ENCODE results near the gene UTS2B.

The UTS2B gene

DNA sequence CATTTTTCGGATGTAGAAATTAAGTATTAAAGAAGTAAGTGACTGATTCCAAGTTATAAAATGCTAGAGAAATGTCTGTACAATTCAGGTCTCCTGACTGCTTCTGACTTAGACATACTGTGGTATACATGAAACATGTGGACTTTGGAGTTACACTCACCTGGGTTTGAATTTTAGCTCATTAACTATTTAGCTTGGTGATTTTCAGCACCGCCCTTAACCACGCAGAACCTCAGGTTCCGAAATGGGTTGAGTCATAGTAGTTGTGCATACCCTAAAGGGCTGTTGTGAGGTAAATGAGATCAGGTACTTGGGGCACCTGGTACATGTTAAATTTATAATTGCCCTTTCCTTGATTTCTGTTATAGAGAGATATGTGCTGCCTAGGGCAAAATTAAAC, 32.9 kb upstream of the UTS2B start:
- no peaks in the 10 kb centered on the region for H3K27me3 ChIP-seq (ENCODE audit: control insufficient read depth in 1 of 2, insufficient read depth in 2 of 2, low read length in 2 of 2)
- H3K9me3 ChIP-seq (ENCODE audit: control insufficient read depth in 2 of 2, low read length in 2 of 2): no peaks in the 10 kb centered on the region
- no peaks in the 10 kb centered on the region for H3K4me1 ChIP-seq (ENCODE audit: control insufficient read depth, insufficient read depth, low read length)
- peaks cover 21 to 22% of the 10 kb centered on the region in 2 donors for H3K36me3 ChIP-seq (ENCODE audit: control insufficient read depth in 2 of 2, insufficient read depth in 2 of 2, low read length in 2 of 2)
- no peak overlapping the region for H3K27ac ChIP-seq (ENCODE audit: low read length)
- no peak overlapping the region for H3K4me3 ChIP-seq (ENCODE audit: low read length in 2 of 2)
- no peak overlapping the region for H3K9ac ChIP-seq (ENCODE audit: low read length in 2 of 2)

DNA sequence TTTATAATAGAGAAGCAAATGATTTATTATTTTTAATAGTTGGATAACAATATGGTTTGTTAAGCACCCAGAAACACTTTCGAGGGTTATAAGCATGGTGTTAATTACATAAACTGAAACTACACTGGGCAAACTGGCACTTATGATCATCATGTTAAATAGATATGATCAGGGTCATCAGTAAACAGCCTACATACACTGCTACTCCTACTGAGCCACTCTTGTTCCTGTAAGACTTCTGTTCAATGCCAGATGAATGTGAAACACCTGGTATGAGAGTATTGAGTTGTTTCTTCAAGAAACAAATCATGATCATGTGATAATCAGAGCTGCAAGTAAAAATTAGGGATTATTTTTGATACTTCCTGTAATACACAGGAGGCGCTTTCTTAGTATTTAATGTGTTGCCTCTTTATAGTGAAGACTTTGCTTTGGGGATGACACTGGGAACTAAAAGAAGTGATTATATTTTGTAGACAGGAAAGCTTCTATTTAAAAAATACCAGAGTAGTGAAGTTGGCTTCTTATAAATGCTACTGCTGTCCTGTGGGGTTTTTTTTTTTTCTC, 32.3 kb upstream of the UTS2B start:
- H3K27ac ChIP-seq (ENCODE audit: low read length): no peak overlapping the region

DNA sequence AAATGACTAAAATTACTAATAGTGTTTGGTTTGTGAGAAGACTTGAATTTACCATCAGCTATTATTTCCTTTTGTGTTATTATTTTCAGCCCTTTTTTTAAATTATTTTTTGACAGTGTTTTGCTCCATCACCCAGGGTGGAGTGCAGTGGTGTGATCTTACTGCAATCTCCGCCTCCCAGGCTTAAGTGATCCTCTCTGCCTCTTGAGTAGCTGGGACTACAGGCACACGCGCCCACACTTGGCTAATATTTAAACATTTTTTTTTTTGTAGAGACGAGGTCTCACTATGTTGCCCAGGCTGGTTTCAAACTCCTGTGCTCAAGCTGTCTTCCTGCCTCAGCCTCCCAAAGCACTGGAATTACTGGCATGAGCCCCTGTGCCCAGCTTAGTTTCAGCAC, 31.7 kb upstream of the UTS2B start:
- no peak overlapping the region for H3K27ac ChIP-seq (ENCODE audit: low read length)
- H3K4me1 ChIP-seq (ENCODE audit: control insufficient read depth, insufficient read depth, low read length): peaks cover under 1% of the 10 kb centered on the region
- peaks cover 22 to 26% of the 10 kb centered on the region in 2 donors for H3K36me3 ChIP-seq (ENCODE audit: control insufficient read depth in 2 of 2, insufficient read depth in 2 of 2, low read length in 2 of 2)
- H3K9ac ChIP-seq (ENCODE audit: low read length in 2 of 2): no peak overlapping the region
- H3K9me3 ChIP-seq (ENCODE audit: control insufficient read depth in 2 of 2, low read length in 2 of 2): no peaks in the 10 kb centered on the region
- no peak overlapping the region for H3K4me3 ChIP-seq (ENCODE audit: low read length in 2 of 2)
- H3K27me3 ChIP-seq (ENCODE audit: control insufficient read depth in 1 of 2, insufficient read depth in 2 of 2, low read length in 2 of 2): no peaks in the 10 kb centered on the region

More for the DNA sequence above, 32.3 kb upstream of the UTS2B start:
- peaks cover 22 to 26% of the 10 kb centered on the region in 2 donors for H3K36me3 ChIP-seq (ENCODE audit: control insufficient read depth in 2 of 2, insufficient read depth in 2 of 2, low read length in 2 of 2)
- no peaks in the 10 kb centered on the region for H3K27me3 ChIP-seq (ENCODE audit: control insufficient read depth in 1 of 2, insufficient read depth in 2 of 2, low read length in 2 of 2)
- no peaks in the 10 kb centered on the region for H3K9me3 ChIP-seq (ENCODE audit: control insufficient read depth in 2 of 2, low read length in 2 of 2)
- no peak overlapping the region for H3K4me3 ChIP-seq (ENCODE audit: low read length in 2 of 2)
- no peaks in the 10 kb centered on the region for H3K4me1 ChIP-seq (ENCODE audit: control insufficient read depth, insufficient read depth, low read length)
- H3K9ac ChIP-seq (ENCODE audit: low read length in 2 of 2): no peak overlapping the region

DNA sequence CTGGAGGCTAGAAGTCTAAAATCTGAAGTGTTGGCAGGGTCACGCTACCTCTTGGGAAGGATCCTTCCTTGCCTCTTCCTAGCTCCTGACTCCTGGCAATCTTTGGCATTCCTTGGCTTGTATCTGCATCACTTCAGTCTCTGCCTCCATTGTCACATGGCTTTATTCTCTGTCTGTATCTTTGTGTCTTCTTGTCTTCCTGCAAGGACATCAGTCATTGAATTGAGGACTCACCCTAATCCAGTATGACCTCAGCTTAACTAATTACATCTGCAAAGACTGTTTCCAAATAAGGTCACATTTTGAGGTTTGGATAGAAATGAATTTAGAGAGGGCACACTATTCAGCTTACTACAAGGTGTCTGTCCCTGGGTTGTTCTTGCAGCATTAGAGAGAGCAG, 31.1 kb upstream of the UTS2B start:
- H3K27me3 ChIP-seq (ENCODE audit: control insufficient read depth in 1 of 2, insufficient read depth in 2 of 2, low read length in 2 of 2): no peaks in the 10 kb centered on the region
- H3K27ac ChIP-seq (ENCODE audit: low read length): no peak overlapping the region
- H3K36me3 ChIP-seq (ENCODE audit: control insufficient read depth in 2 of 2, insufficient read depth in 2 of 2, low read length in 2 of 2): peaks cover 22 to 26% of the 10 kb centered on the region in 2 donors
- peaks cover 6% of the 10 kb centered on the region for H3K4me1 ChIP-seq (ENCODE audit: control insufficient read depth, insufficient read depth, low read length)
- no peak overlapping the region for H3K4me3 ChIP-seq (ENCODE audit: low read length in 2 of 2)
- no peaks in the 10 kb centered on the region for H3K9me3 ChIP-seq (ENCODE audit: control insufficient read depth in 2 of 2, low read length in 2 of 2)
- no peak overlapping the region for H3K9ac ChIP-seq (ENCODE audit: low read length in 2 of 2)

DNA sequence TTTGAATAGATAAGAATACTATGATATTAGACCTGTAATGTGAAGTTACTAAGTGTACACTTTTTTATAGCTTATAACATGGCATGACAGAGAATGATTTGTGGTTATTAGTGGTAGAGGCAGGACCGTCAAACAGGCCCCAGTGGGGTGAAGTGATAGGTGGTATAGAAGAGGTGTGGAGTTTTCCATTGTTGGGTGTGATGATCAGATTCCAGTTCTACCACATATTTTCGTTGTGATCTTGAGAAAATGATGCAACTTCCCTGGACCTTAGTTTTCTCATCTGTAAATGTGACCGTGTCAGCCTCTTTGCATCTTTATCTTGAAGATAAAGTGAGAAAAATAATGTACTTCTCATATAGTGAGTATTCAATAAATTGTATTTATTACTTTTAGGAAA, 30.3 kb upstream of the UTS2B start:
- peaks cover 6% of the 10 kb centered on the region for H3K4me1 ChIP-seq (ENCODE audit: control insufficient read depth, insufficient read depth, low read length)
- H3K4me3 ChIP-seq (ENCODE audit: low read length in 2 of 2): no peak overlapping the region
- no peak overlapping the region for H3K9ac ChIP-seq (ENCODE audit: low read length in 2 of 2)
- no peaks in the 10 kb centered on the region for H3K9me3 ChIP-seq (ENCODE audit: control insufficient read depth in 2 of 2, low read length in 2 of 2)
- H3K27me3 ChIP-seq (ENCODE audit: control insufficient read depth in 1 of 2, insufficient read depth in 2 of 2, low read length in 2 of 2): no peaks in the 10 kb centered on the region
- no peak overlapping the region for H3K27ac ChIP-seq (ENCODE audit: low read length)
- peaks cover 22% of the 10 kb centered on the region in 2 donors for H3K36me3 ChIP-seq (ENCODE audit: control insufficient read depth in 2 of 2, insufficient read depth in 2 of 2, low read length in 2 of 2)

DNA sequence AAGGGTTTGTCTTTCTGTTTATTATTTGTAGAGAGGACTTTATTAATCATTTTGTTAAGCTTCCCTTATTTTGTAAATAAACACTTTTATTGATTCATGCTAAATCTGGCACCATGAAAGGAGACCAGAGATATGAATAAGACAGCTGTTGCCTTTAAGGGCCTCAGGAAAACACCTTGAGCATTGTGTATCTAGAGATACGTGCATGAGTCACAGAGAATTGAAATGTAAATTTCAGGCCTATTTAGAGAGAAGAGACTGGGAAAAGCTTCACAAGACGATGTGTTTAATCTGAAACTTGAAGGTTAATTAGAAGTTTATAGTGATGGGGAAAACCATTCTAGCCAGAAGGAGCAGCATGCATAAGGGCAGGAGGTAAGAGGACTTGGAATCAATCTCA, 28.6 kb upstream of the UTS2B start:
- Histone ChIP-seq H3K36me3 (ENCODE audit: control insufficient read depth in 2 of 2, insufficient read depth in 2 of 2, low read length in 2 of 2) (peaks cover 22% of the 10 kb centered on the region in 2 donors), H3K4me3 (ENCODE audit: low read length in 2 of 2) (no peak overlapping the region), H3K9ac (ENCODE audit: low read length in 2 of 2) (no peak overlapping the region), H3K4me1 (ENCODE audit: control insufficient read depth, insufficient read depth, low read length) (peaks cover 6% of the 10 kb centered on the region), H3K9me3 (ENCODE audit: control insufficient read depth in 2 of 2, low read length in 2 of 2) (no peaks in the 10 kb centered on the region), H3K27me3 (ENCODE audit: control insufficient read depth in 1 of 2, insufficient read depth in 2 of 2, low read length in 2 of 2) (no peaks in the 10 kb centered on the region), H3K27ac (ENCODE audit: low read length) (no peak overlapping the region)

DNA sequence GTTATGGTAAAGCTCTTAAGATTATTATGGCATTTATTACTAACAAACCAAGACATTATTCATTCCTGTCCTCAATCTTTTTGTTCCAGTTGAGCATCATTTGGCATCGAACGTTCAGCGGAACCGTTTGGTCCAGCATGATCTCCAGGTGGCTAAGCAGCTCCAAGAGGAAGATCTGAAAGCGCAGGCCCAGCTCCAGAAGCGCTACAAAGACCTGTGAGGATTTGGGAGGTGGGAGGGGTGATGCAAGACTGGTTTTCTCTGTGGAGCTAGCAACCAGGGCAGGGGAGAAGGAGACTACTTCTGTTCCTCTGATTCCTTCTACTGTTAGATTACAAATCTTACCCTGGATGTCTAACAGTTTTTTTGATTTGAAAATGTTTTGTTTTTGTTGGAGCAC, 27.6 kb upstream of the UTS2B start:
- Histone ChIP-seq H3K4me3 (ENCODE audit: low read length in 2 of 2) (no peak overlapping the region), H3K27ac (ENCODE audit: low read length) (no peak overlapping the region), H3K27me3 (ENCODE audit: control insufficient read depth in 1 of 2, insufficient read depth in 2 of 2, low read length in 2 of 2) (no peaks in the 10 kb centered on the region), H3K9ac (ENCODE audit: low read length in 2 of 2) (no peak overlapping the region), H3K36me3 (ENCODE audit: control insufficient read depth in 2 of 2, insufficient read depth in 2 of 2, low read length in 2 of 2) (peaks cover 17 to 22% of the 10 kb centered on the region in 2 donors), H3K9me3 (ENCODE audit: control insufficient read depth in 2 of 2, low read length in 2 of 2) (no peaks in the 10 kb centered on the region), H3K4me1 (ENCODE audit: control insufficient read depth, insufficient read depth, low read length) (peaks cover 13% of the 10 kb centered on the region)

DNA sequence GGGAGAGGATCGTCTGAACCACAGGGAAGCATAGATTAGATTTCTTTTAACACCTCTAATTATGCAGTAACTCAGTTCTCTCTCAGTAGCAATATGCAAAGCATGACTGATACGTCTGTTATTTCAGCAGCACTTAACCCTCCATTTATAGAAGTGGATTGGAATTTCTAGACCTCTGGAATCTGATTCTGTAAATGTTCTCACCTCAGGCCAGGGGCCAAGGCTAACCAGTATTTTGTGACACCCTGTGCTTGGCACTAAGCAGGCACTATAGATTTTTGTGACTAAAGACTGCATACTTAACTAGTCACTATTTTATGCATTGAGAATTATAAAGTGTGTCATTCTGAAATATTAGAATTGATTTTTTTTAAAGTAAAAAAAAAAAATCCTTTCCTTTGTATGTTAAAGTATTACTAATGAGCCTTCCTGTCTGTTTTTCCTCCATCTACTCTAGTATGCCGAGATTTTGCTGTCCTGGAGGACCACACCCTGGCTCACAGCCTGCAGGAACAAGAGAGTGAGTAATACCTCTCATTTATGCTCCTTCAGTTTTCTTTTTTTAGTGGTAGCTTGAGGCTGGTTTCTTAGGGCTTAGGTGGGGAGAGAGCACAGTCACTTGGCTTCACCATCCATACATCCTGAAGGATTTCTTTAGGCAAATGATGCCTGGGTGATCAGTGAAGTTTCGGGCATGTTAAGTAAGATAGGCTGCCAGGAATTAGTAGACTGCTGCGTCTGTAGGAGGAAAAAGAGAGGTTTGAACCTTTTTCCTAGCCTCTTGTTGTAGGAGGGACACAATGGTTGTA, 26.5 kb upstream of the UTS2B start:
- Histone ChIP-seq H3K9ac (ENCODE audit: low read length in 2 of 2) (no peak overlapping the region), H3K27me3 (ENCODE audit: control insufficient read depth in 1 of 2, insufficient read depth in 2 of 2, low read length in 2 of 2) (no peaks in the 10 kb centered on the region), H3K36me3 (ENCODE audit: control insufficient read depth in 2 of 2, insufficient read depth in 2 of 2, low read length in 2 of 2) (peaks cover 17% of the 10 kb centered on the region in 2 donors), H3K9me3 (ENCODE audit: control insufficient read depth in 2 of 2, low read length in 2 of 2) (no peaks in the 10 kb centered on the region), H3K4me1 (ENCODE audit: control insufficient read depth, insufficient read depth, low read length) (peaks cover 14% of the 10 kb centered on the region), H3K4me3 (ENCODE audit: low read length in 2 of 2) (no peak overlapping the region), H3K27ac (ENCODE audit: low read length) (peak overlapping the region; percentile 3)

DNA sequence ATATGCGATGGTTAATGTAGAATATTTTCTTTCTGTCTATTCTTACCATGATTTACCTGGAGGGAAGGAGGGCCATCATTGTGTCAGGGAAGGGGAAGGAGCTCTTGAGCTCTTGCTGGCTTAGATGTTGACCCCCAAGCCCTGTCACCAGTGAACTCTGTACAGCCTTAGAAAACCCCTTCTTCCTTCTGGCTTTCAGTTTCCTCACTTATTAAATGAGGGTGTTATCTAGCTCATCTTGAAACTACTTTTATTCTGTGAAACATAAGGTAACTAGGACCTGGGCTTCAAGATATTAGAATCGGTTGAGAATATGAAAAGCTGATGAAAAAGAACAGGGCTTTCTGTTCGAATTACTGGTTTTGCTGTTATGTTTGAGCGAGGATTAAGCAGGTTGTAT, 25.1 kb upstream of the UTS2B start:
- Histone ChIP-seq H3K27ac (ENCODE audit: low read length) (no peak overlapping the region), H3K4me3 (ENCODE audit: low read length in 2 of 2) (no peak overlapping the region), H3K36me3 (ENCODE audit: control insufficient read depth in 2 of 2, insufficient read depth in 2 of 2, low read length in 2 of 2) (peaks cover 7 to 13% of the 10 kb centered on the region in 2 donors), H3K4me1 (ENCODE audit: control insufficient read depth, insufficient read depth, low read length) (peaks cover 14% of the 10 kb centered on the region), H3K27me3 (ENCODE audit: control insufficient read depth in 1 of 2, insufficient read depth in 2 of 2, low read length in 2 of 2) (no peaks in the 10 kb centered on the region), H3K9ac (ENCODE audit: low read length in 2 of 2) (no peak overlapping the region), H3K9me3 (ENCODE audit: control insufficient read depth in 2 of 2, low read length in 2 of 2) (no peaks in the 10 kb centered on the region)

DNA sequence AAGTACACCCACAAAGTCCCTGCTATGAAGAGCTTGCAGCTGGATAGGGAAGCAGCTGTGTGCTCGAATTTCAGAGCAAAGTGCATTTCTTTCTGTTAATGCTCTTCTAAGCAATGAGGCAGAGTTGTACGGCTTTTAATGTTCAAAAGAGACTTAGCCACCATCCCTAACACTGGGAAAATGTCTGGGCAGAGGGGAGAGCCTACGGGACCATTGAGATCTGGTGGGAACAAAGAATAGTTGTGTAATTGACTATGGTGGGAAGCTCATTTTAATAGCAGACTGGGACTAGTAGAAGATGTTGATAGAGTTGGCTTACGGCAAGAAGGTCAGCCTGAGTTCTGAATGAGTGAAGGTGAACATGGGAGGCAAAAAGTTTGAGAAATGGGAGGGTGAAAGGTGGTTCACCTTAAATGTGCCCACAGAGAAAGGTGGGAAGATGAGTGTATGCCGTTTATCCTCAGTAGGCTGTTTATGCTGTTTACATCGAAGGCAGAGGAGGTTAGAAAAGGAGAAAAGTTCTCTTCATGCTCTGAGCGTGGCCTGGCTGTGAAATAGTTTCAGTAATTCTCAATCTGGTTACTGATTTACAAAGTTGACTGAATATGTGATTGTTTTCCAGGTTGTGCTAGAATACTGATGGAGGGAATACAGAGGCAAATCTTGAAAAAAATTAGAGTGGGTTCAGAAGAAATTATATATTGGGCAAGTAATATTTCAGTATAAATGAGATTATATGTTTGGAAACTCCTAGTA, 22.9 kb upstream of the UTS2B start:
- H3K36me3 ChIP-seq (ENCODE audit: control insufficient read depth in 2 of 2, insufficient read depth in 2 of 2, low read length in 2 of 2): peaks cover 0 to 5% of the 10 kb centered on the region in 2 donors
- no peak overlapping the region for H3K27ac ChIP-seq (ENCODE audit: low read length)
- H3K9me3 ChIP-seq (ENCODE audit: control insufficient read depth in 2 of 2, low read length in 2 of 2): no peaks in the 10 kb centered on the region
- H3K4me1 ChIP-seq (ENCODE audit: control insufficient read depth, insufficient read depth, low read length): peaks cover 14% of the 10 kb centered on the region
- H3K27me3 ChIP-seq (ENCODE audit: control insufficient read depth in 1 of 2, insufficient read depth in 2 of 2, low read length in 2 of 2): no peaks in the 10 kb centered on the region
- no peak overlapping the region for H3K9ac ChIP-seq (ENCODE audit: low read length in 2 of 2)
- H3K4me3 ChIP-seq (ENCODE audit: low read length in 2 of 2): peak overlapping the region in 1 of 2 donors; percentile 24

Data from stomach smooth muscle (tissue), 2 donors.